GM12873 (cell line): ENCODE data around the gene LDB2.

Experiments used
- CTCF ChIP-seq: IDR thresholded peaks from 2 replicates; pipeline ENCODE4 v1.5.1; 2012; ENCODE audit warnings: low read depth, mild to moderate bottlenecking, moderate library complexity, low read length, control low read depth; ENCODE audit not compliant: insufficient read depth; ENCODE audit errors: missing control alignments

LDB2 gene

GRCh38 chr4:16492872-16493271, 405.6 kb downstream of the LDB2 start:
- TF ChIP-seq CTCF = no peak

- TF ChIP-seq CTCF = no peak
These were observed 409.2 kb downstream of the LDB2 start for GRCh38 chr4:16489226-16489625.

- no peak for TF ChIP-seq CTCF
These were observed 410.4 kb downstream of the LDB2 start for GRCh38 chr4:16488084-16488483.

- no peak for TF ChIP-seq CTCF
These were observed 413.7 kb downstream of the LDB2 start for GRCh38 chr4:16484711-16485110.

GRCh38 chr4:16483540-16483939, 414.9 kb downstream of the LDB2 start:
- TF ChIP-seq CTCF = no peak

- TF ChIP-seq CTCF = no peak
These were observed 418.4 kb downstream of the LDB2 start for GRCh38 chr4:16480011-16480410.

GRCh38 chr4:16472537-16472936, 425.9 kb downstream of the LDB2 start:
- no peak for TF ChIP-seq CTCF
